GM18951 (cell line): Measurements from ENCODE around the gene ZNF614.
"Not testable (repeated sequence)": the region's sequence is repeated elsewhere in the genome, so short reads cannot be mapped to it uniquely, and the experiment has no call there.

Experiments used
- POLR2A ChIP-seq: IDR thresholded peaks from 4 replicates; pipeline ENCODE4 v1.6.1; 2011; ENCODE audit warnings: mild to moderate bottlenecking; ENCODE audit not compliant: insufficient read length, insufficient read depth; ENCODE audit errors: extremely low read depth
- in situ Hi-C: fragments of 300-500 bp; cut with MboI; formaldehyde crosslinking; loops from one replicate; pipeline ENCODE4 v1.12.0; 2022; ENCODE audit warnings: low sequenced_read_pairs, mixed read lengths, inconsistent platforms; ENCODE audit not compliant: unreplicated experiment

The ZNF614 gene

DNA sequence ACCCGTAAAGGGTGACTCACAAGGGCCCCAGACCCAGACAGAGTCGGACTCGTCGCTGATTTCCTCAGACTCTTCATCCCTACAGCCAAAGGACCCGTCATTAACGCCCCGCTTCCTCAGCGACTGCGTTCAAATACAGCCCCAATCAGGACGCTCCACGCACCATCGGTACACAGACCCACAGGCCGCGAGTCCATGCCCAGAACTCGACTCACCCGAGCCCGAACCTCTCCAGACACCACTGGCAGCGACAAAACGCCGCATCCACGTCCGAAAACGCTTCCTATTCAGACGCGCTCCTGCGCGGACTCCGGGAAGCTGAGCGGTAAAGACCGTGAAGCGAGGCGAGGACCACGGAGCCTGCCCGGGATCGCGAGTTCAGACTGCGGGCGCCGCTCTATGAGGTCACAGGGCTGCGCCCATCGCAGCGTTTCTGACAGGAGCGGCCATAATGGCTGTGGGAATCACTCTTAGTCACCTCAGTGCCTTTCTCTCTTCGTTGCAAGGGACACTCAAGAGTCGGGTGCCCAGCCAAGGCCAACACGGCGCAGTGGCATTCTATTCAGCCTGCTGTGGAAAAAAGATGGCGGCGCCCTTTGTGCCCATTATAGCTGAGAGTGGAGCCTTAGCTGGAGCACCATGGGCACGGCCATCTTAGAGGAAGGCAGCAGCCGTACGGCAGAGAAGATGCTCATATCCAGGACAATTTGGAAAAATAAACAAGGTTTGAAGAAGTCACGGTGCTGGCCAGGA is at the start of gene ZNF614:
Gene ZNF614 (minus strand): TSS at position 353 of the 753 bp plus-strand sequence. CDS start 2,634 bp downstream, outside the sequence.
- in situ Hi-C loops: no loop called here
- TF ChIP-seq POLR2A: peak; percentile 89

DNA sequence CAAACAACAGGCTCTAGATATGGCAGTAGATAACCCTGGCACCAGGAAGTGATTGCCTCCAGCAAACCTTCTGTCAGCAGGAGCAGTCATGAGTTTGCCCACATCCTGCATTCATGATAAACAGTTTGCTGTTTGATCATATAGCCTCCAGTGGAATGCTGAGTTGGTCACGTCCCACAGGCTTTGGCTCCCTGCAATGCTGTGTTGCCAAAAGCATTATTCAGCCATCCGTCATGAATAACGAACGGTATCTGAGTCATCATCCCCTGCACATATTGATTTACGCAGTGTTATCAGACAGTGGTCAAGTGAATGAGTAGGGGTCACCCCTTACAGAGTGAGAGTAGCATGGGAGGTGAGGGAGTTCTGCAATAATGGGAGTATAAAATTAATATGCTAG is 42.3 kb upstream of the ZNF614 start:
- TF ChIP-seq POLR2A: no peak
- in situ Hi-C loops: no loop called here

DNA sequence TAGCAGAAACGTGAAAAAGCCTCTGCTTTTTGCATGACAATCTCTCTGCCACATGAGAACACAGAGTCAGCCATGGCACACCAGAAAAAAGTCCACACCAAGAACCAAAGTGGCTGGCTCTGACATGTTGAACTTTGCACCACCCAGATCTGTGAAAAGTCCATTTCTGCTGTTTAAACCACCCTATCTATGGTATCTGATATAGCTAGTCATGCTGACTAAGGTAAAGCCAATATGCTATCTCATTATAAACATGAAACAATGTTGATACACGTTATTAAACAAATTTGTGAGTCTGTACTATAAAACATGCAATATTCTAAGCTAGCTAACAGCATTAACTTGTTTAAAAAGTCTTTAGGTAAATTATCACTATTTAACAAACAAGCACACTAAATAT is 41.5 kb upstream of the ZNF614 start:
- TF ChIP-seq POLR2A: no peak
- in situ Hi-C loops: no loop called here

DNA sequence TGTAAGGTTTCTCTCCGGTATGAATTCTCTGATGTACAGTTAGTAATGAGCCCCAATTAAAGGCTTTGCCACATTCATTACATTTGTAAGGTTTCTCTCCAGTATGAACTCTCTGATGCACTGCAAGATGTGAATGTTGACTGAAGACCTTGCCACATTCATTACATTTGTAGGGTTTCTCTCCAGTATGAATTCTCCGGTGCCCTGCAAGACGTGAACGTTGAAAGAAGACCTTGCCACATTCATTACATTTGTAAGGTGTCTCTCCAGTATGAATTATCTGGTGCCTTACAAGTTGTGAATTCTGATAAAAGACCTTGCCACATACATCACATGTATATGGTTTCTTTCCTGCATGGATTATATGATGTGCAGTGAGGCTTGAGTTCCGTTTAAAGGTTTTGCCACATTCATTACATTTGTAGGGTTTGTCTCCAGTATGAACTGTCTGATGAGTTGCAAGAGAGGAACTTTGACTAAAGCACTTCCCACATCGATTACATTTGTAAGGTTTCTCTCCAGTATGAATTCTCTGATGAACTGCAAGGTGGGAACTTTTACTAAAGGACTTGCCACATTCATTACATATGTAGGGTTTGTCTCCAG is 38.2 kb upstream of the ZNF614 start:
- in situ Hi-C loops: no loop called here
- TF ChIP-seq POLR2A: no peak

DNA sequence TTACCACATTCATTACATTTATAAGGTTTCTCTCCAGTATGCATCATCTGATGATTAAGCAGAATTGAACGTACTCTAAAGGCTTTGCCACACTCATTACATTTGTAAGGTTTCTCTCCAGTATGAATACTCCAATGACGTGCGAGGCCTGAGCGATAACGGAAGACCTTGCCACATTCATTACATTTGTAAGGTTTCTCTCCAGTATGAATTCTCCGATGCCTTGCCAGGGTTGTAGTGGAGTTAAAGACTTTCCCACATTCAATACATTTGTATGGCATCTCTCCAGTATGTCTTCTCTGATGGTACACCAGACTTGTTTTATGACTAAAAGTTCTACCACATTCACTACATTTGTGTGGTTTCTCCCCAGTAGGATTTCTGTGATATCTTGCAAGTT is 37.2 kb upstream of the ZNF614 start:
- no peak for TF ChIP-seq POLR2A
- in situ Hi-C loops: no loop called here

DNA sequence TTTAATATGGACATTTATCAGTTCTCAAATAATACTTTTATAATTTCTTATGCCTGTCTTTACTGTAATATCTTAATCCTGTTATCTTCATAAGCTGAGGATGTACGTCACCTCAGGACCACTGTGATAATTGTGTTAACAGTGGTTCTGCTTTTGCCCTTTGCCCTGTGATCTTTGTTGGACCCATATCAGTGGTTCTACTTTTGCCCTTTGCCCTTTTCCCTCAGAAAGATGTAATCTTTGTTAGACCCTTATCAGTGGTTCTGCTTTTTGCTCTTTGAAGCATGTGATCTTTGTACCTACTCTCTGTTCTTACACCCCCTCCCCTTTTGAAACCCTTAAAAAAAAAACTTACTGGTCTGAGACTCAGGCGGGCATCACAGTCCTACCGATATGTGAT is 28.3 kb upstream of the ZNF614 start:
- in situ Hi-C loops: not testable (repeated sequence)

DNA sequence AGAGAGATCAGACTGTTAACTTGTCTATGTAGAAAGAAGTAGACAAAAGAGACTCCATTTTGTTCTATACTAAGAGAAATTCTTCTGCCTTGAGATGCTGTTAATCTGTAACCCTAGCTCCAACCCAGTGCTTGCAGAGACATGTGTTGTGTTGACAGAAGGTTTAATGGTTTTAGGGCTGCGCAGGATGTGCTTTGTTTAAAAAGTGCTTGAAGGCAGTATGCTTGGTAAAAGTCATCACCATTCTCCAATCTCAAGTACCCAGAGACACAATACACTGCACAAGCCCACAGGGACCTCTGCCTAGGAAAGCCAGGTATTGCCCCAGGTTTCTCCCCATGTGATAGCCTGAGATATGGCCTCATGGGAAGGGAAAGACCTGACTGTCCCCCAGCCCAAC is 23.6 kb upstream of the ZNF614 start:
- in situ Hi-C loops: not testable (repeated sequence)

DNA sequence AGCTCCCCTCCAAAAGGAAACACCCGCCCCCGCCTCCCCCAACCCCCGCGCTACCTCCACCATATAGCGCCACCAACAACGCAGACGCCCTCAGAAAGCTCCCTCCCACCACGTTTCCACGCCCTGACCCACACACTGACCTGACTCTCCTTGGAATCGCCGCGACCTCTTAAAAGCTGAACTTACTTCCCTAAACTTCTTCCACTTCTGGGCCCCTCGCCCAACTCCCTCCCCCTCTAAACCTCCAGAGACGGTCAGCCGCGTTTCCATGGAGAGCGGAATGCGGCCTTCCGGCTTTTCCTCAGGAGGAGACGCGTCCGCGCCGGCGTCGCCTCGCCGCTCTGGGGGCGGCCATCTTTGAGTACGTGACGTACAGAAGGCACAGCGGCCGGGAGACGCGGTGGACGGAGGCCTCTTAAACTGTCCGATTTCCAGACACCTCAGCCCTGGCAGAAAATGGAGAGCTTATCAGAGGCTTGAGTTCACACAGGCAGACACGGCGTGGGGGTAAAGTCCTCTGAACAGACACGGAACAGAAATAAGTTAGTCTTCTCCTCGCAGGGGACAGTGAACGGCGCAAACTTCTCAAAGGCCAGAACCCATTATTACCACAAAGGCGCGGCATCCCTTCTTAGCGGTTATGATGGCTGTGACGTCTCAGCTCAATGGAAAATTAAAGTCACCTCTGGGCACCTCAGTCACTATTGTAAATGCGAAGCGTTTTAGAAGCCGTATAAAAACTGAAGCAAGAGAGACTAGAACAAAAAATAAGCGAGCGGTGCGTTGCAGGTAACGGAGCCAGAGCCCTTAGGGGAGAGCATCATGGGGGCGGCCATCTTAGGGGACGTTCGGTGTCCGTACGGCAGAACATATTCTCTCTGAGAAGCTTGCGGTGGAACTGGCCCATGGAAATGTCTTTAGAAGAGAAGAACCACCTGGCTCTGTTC is 20.6 kb upstream of the ZNF614 start, which contains the start of gene ZNF432:
Gene ZNF432 (minus strand): TSS at position 284 of the 947 bp plus-strand sequence. CDS start 1,970 bp downstream, outside the sequence.
- in situ Hi-C loops: no loop called here
- peak; percentile 45 for TF ChIP-seq POLR2A

DNA sequence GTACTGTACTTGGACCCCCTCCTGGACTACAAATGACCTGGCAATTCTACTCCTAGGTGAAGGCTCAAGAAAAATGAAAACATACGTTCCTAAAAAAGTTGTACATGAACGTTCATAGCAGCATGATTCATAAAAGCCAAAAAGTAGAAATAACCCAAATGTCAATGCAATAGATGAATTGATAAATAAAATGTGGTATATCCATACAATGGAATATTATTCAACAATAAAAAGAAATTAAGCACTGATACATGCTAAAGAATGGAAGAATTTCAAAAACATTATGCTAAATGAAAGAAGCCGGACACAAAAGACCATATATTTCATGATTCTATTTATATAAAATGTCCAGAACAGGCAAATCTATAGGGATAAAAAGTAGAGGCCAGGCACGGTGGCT is 11.0 kb upstream of the ZNF614 start:
- in situ Hi-C loops: no loop called here
- TF ChIP-seq POLR2A: no peak

DNA sequence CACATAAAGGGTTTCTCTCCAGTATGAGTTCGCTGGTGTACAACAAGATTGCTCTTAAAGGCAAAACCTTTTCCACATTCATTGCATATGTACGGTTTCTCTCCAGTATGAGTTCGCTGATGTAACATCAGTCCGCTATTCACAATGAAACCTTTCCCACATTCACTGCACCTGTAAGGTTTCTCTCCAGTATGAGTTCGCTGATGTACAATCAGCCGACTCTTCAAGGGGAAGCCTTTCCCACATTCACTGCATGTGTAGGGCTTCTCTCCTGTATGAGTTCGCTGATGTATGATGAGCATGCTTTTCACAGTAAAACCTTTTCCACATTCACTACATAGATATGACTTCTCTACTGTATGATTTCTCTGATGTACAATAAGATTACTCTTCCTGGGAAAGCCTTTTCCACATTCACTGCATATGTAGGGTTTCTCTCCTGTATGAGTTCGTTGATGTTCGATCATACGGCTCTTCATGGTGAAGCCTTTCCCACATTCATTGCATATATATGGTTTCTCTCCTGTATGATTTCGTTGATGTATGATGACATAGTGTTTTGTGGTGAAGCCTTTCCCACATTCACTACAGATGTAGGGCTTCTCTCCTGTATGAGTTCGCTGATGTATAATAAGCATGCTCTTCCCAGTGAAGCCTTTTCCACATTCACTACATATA is 6.0 kb upstream of the ZNF614 start:
- in situ Hi-C loops: no loop called here
- no peak for TF ChIP-seq POLR2A

DNA sequence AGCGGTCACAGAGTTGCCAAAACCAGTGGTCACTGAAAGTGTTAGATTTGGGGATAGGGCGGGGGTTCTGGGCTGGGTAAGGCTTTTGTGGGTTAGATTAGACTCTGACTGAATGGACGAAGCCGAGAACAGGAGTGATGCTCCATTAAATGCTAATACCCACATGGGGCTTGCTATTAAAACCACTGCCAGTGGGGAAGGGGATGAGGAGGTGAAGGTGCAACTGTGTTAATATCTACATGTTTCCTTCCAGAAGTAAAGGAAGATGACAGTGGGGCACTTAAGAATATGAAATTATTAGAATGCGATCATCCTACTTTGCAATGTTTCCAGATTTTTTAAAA is 573 bp upstream of the ZNF614 start:
- TF ChIP-seq POLR2A: no peak
- in situ Hi-C loops: no loop called here

DNA sequence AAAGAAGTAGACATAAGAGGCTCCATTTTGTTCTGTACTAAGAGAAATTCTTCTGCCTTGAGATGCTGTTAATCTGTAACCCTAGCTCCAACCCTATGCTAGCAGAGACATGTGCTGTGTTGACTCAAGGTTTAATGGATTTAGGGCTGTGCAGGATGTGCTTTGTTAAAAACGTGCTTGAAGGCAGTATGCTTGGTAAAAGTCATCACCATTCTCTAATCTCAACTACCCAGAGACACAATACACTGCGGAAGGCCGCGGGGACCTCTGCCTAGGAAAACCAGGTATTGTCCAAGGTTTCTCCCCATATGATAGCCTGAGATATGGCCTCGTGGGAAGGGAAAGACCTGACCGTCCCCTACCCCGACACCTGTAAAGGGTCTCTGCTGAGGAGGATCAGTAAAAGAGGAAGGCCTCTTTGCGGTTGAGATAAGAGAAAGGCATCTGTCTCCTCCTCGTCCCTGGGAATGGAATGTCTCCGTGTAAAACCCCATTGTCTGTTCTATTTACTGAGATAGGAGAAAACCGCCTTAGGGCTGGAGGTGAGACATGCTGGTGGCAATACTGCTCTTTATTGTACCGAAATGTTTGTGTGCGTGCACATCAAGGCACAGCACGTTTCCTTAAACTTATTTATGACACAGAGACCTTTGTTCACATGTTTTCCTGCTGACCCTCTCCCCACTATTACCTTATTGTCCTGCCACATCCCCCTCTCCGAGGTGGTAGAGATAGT is 1.8 kb downstream of the ZNF614 start:
- in situ Hi-C loops: not testable (repeated sequence)

DNA sequence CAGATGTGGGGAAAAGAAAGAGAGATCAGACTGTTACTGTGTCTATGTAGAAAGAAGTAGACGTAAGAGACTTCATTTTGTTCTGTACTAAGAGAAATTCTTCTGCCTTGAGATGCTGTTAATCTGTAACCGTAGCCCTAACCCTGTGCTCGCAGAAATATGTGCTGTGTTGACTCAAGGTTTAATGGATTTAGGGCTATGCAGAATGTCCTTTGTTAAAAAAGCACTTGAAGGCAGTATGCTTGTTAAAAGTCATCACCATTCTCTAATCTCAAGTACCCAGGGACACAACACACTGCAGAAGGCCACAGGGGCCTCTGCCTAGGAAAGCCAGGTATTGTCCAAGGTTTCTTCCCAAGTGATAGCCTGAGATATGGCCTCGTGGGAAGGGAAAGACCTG is 3.7 kb downstream of the ZNF614 start:
- in situ Hi-C loops: not testable (repeated sequence)
